Heart left ventricle (tissue), 16 donors: ENCODE data around the gene AGAP2. TPM values are rescaled to one million over a fixed set of nuclear protein-coding genes. Genes with fewer than 3 reads are reported as not detected.

Experiments used
- ATAC-seq, 4 donors: fragments of 200-7000 bp; cut with Tn5 transposase; one replicate each; pipeline ENCODE4 v1.9.1; 2020 to 2022; ENCODE audit warnings: moderate library complexity in 4 of 4, mild to moderate bottlenecking in 3 of 4, moderate number of reproducible peaks in 1 of 4
- DNase-seq, 5 donors: peaks; one replicate each; pipeline ENCODE4 v3.0.0-alpha.2; 2020
- H3K27ac ChIP-seq, 12 donors: fragments of 200-600 bp; sonication (generic) in 4 of 12; one replicate each; pipeline versions ENCODE4 v1.5.0 to v1.8.0; 2016 to 2022; ENCODE audit warnings: mild to moderate bottlenecking in 2 of 12
- H3K27me3 ChIP-seq, 9 donors: fragments of 200-600 bp; sonication (generic) in 2 of 9; one replicate each; pipeline versions ENCODE4 v1.5.1 to v1.8.0; 2016 to 2022; ENCODE audit warnings: mild to moderate bottlenecking in 3 of 9
- H3K36me3 ChIP-seq, 9 donors: fragments of 200-600 bp; sonication (generic) in 2 of 9; one replicate each; pipeline versions ENCODE4 v1.5.0 to v1.8.0; 2018 to 2022; ENCODE audit warnings: mild to moderate bottlenecking in 2 of 9
- H3K4me1 ChIP-seq, 12 donors: fragments of 200-600 bp; sonication (generic) in 4 of 12; one replicate each; pipeline versions ENCODE4 v1.5.0 to v1.8.0; 2016 to 2022; ENCODE audit warnings: mild to moderate bottlenecking in 3 of 12
- H3K4me3 ChIP-seq, 12 donors: fragments of 200-600 bp; sonication (generic) in 4 of 12; one replicate each; pipeline versions ENCODE4 v1.5.0 to v1.8.0; 2017 to 2022; ENCODE audit warnings: mild to moderate bottlenecking in 9 of 12, moderate library complexity in 4 of 12
- H3K9me3 ChIP-seq, 12 donors: fragments of 200-600 bp; sonication (generic) in 4 of 12; one replicate each; pipeline versions ENCODE4 v1.5.0 to v1.8.0; 2016 to 2022; ENCODE audit warnings: mild to moderate bottlenecking in 1 of 12
- POLR2A ChIP-seq, 2 donors: fragments of 450-650 bp; IDR thresholded peaks; one replicate each; pipeline ENCODE4 v1.6.1; 2017; ENCODE audit warnings: antibody characterized with exemption in 2 of 2, mild to moderate bottlenecking in 2 of 2, moderate library complexity in 2 of 2
- WGBS, 4 donors: extraction: QIAGEN DNeasy Blood & Tissue Kit in 2 of 4; methylation state at CpG; one replicate each; pipeline versions ENCODE4 v1.1.5 to v1.1.7; 2013 to 2018; 5-methylcytosine and 5-hydroxymethylcytosine counted together
- intact Hi-C, 10 donors: fragments of 100-400 bp; cut with DNase I; formaldehyde crosslinking; loops; one replicate each; pipeline versions ENCODE4 v1.11.1 to v1.14.2; 2022
- polyA plus RNA-seq, 2 donors: library from polyadenylated mRNA; stranded (reverse); fragments of 200-250 nt; gene quantifications; one replicate each; pipeline ENCODE4 v1.2.3, GENCODE V29; 2013
- total RNA-seq, 9 donors: library from RNA; depleted of rRNA in 2 of 9; stranded (reverse); fragments of >200 nt in 2 of 9; fragmentation: NEBNext Ultra II Directional in 3 of 9; extraction: Animal tissue kit (Norgen Biotek cat#: 25700) in 3 of 9; gene quantifications; one replicate each; pipeline versions ENCODE4 v1.1.0 to v1.2.4, GENCODE V29; 2016 to 2023
- TF ChIP-seq, protein P1 (sequence below), 12 donors: fragments of 200-600 bp; sonication (generic) in 4 of 12; IDR thresholded peaks; one replicate each; pipeline versions ENCODE4 v1.5.0 to v1.8.0; 2018 to 2022; ENCODE audit warnings: antibody characterized with exemption in 12 of 12, mild to moderate bottlenecking in 5 of 12
- donor health status: ischemic (EF 13 %, LVEDD 7.1; RV severe dilation, severe dysfunction).
- donor health status: healthy with polysubstance abuse.
- donor health status: DM: no; HTN: yes; CAD: no.
- donor health status: DM: no; HTN: no; CAD: no.
- donor health status: ischemic (EF 25% LVEDD 6.9; RV normal size, moderate dysfunction).
- donor health status: ischemic (EF 25% LVEDD 5.7; RV mildly dilated, moderate dysfunction).
- donor health status: healthy.
- donor health status: DM: yes; HTN: yes; CAD: no.
- donor health status: ischemic (EF 35%, LVEDD 5.7; RV mildly dilated, moderate dysfunction).
- donor health status: nonischemic (EF 11% LVEDD 7.7; RV severe dilation, severe dysfunction).
- donor health status: DM: yes; HTN: yes; CAD: no.
- donor health status: PGD.
- donor health status: ischemic (EF 29% LVEDD 5.4; RV normal size, mild dysfunction).
- donor health status: nonischemic (EF 23%, LVEDD 6.1; RV moderate dilation, normal function).

Gene AGAP2
- total and polyA plus RNA-seq, 11 donors = 3.9 to 12.0 (median 5.5) TPM

DNA sequence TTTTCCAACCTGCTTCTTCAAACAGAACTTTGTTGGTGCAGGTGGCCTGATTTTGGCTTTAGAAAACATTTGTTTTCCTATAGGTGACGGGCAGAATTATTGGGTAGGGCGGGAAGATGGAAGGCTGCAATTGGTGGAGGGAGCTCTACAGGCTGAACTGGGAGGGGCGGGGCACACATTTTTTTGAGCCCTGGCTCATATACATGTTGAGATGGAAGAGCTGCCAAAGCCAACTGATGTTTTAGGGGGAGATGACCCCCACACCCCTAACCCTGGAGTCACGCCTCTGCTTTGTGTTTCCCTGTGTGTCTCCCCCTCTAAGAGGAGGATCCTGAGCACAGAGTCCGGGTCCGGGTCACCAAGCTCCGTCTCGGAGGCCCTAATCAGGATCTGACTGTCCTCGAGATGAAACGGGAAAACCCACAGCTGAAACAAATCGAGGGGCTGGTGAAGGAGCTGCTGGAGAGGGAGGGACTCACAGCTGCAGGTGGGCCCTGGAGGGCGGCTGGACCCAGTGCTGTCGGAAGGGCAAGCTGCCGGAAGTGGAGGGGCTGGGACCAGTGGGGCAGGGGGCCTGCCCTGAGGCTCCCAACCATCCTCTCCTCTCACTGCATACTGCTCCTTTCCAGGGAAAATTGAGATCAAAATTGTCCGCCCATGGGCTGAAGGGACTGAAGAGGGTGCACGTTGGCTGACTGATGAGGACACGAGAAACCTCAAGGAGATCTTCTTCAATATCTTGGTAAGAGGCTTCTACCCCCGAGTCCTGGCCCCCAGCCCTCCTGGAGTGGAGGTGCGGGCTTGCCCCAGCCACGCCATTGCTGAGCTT, 18.6 kb downstream of the AGAP2 start:
- Histone ChIP-seq H3K36me3 (peaks cover 0 to 72% (median 70%) of the 10 kb centered on the region in 9 donors), H3K4me3 (no peak overlapping the region), H3K9me3 (no peaks in the 10 kb centered on the region), H3K27ac (no peak overlapping the region), H3K27me3 (peaks cover 0 to 6% (median 0%) of the 10 kb centered on the region in 9 donors), H3K4me1 (no peaks in the 10 kb centered on the region)
- intact Hi-C loops = no loop called here
- no peak for TF ChIP-seq POLR2A (IDR thresholded peaks at IDR 0.05)
- TF ChIP-seq, protein P1, sequence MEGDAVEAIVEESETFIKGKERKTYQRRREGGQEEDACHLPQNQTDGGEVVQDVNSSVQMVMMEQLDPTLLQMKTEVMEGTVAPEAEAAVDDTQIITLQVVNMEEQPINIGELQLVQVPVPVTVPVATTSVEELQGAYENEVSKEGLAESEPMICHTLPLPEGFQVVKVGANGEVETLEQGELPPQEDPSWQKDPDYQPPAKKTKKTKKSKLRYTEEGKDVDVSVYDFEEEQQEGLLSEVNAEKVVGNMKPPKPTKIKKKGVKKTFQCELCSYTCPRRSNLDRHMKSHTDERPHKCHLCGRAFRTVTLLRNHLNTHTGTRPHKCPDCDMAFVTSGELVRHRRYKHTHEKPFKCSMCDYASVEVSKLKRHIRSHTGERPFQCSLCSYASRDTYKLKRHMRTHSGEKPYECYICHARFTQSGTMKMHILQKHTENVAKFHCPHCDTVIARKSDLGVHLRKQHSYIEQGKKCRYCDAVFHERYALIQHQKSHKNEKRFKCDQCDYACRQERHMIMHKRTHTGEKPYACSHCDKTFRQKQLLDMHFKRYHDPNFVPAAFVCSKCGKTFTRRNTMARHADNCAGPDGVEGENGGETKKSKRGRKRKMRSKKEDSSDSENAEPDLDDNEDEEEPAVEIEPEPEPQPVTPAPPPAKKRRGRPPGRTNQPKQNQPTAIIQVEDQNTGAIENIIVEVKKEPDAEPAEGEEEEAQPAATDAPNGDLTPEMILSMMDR (IDR thresholded peaks at IDR 0.05) = no peak
- DNase-seq (no peak), ATAC-seq (no peak)
- 91 to 94% (median 93%) methylated on average over 16 to 20 of the region's 20 CpGs for WGBS, 4 donors

DNA sequence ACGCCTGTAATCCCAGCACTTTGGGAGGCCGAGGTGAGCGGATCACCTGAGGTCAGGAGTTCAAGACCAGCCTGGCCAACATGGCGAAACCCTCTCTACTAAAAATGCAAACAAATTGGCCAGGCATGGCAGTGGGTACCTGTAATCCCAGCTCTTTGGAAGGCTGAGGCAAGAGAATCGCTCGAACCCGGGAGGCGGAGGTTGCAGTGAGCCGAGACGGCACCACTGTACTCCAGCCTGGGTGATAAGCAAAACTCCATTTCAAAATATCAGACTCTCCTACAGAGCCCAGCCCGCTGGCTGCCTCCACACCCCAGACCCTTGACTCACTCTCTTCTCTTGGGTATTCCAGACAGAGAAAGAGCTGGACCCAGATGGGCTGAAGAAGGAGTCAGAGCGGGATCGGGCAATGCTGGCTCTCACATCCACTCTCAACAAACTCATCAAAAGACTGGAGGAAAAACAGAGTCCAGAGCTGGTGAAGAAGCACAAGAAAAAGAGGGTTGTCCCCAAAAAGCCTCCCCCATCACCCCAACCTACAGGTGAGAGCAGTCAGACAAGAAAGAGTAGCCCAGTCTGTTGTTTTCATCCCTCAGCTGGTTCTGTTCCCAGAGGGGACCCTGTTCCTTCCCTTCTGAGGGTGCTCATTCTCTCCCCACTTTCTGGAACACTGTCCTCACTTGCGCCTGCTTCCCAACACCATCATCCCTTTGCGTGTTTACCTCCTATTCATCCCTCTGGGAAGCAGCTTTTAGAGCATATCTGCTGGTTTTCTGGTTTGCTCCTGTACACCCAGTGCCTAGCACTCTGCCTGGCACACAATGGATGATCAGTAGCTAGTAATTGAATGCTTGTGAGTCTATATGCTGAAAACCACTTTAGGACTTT, 19.7 kb downstream of the AGAP2 start:
- DNase-seq (no peak), ATAC-seq (no peak)
- H3K36me3 ChIP-seq = peaks cover 0 to 83% (median 77%) of the 10 kb centered on the region in 9 donors
- H3K4me1 ChIP-seq = no peaks in the 10 kb centered on the region
- no peak overlapping the region for H3K27ac ChIP-seq
- H3K27me3 ChIP-seq = no peaks in the 10 kb centered on the region
- 94 to 98% (median 95%) methylated on average over 15 of the region's 15 CpGs for WGBS, 4 donors
- no peaks in the 10 kb centered on the region for H3K9me3 ChIP-seq
- no peak overlapping the region for H3K4me3 ChIP-seq
- intact Hi-C loops = no loop called here
- no peak for TF ChIP-seq POLR2A (IDR thresholded peaks at IDR 0.05)
- TF ChIP-seq, protein P1 (IDR thresholded peaks at IDR 0.05) = no peak

DNA sequence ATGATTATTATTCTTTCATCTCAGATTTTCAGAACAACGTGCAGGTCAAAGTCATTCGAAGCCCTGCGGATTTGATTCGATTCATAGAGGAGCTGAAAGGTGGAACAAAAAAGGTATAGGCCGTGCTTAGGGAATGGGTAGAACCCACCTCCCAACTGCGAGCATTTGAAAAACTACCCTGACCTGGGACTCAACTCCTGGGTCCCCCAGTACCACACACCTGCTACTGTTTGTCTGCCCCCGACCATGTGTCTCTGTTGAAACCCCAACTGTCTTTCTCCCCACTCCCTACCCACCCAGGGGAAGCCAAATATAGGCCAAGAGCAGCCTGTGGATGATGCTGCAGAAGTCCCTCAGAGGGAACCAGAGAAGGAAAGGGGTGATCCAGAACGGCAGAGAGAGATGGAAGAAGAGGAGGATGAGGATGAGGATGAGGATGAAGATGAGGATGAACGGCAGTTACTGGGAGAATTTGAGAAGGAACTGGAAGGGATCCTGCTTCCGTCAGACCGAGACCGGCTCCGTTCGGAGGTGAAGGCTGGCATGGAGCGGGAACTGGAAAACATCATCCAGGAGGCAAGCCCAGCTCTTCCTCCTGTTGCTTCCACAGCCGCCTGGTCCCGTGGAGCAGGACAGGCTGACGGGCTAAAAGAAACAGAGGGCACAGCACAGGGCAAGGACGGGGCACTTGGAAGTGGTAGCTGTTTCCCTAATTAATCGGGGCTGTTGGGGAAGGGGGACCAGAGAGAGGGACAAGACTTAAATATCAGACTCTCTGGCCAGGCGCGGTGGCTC, 20.5 kb downstream of the AGAP2 start:
- H3K4me1 ChIP-seq = no peaks in the 10 kb centered on the region
- TF ChIP-seq, protein P1 (IDR thresholded peaks at IDR 0.05) = no peak
- TF ChIP-seq POLR2A (IDR thresholded peaks at IDR 0.05) = no peak
- intact Hi-C loops = no loop called here
- no peak for ATAC-seq
- no peak for DNase-seq
- no peak overlapping the region for H3K4me3 ChIP-seq
- no peak overlapping the region for H3K27ac ChIP-seq
- H3K9me3 ChIP-seq = no peaks in the 10 kb centered on the region
- H3K36me3 ChIP-seq = peaks cover 0 to 89% (median 77%) of the 10 kb centered on the region in 9 donors
- WGBS, 4 donors = 95 to 97% (median 95%) methylated on average over 22 of the region's 22 CpGs
- no peaks in the 10 kb centered on the region for H3K27me3 ChIP-seq
